Activated naive CD8-positive, alpha-beta T cell treated with anti-CD3 and anti-CD28 coated beads, Interleukin-2, amount 50 U/mL, for 24 hours (primary cell): ENCODE data around the gene GSE1.

ENCODE experiments used
- ATAC-seq: fragments of 150-1000 bp; cut with Tn5 transposase; one replicate; pipeline ENCODE4 v1.10.0; 2021
- DNase-seq: peaks from one replicate; pipeline ENCODE4 v3.0.0; 2021
- H3K27ac Mint-ChIP-seq: one replicate; pipeline ENCODE4 v1.8.0; 2021; ENCODE audit warnings: mild to moderate bottlenecking, mixed read lengths
- H3K27me3 Mint-ChIP-seq: one replicate; pipeline ENCODE4 v1.8.0; 2021; ENCODE audit warnings: mixed read lengths
- H3K36me3 Mint-ChIP-seq: one replicate; pipeline ENCODE4 v1.8.0; 2021; ENCODE audit warnings: low read depth, mixed read lengths
- H3K4me1 Mint-ChIP-seq: one replicate; pipeline ENCODE4 v1.8.0; 2021; ENCODE audit warnings: mixed read lengths
- H3K4me3 Mint-ChIP-seq: one replicate; pipeline ENCODE4 v1.8.0; 2021; ENCODE audit warnings: mild to moderate bottlenecking, moderate library complexity, mixed read lengths
- H3K9me3 Mint-ChIP-seq: one replicate; pipeline ENCODE4 v1.8.0; 2021; ENCODE audit warnings: mixed read lengths

GSE1 gene

DNA sequence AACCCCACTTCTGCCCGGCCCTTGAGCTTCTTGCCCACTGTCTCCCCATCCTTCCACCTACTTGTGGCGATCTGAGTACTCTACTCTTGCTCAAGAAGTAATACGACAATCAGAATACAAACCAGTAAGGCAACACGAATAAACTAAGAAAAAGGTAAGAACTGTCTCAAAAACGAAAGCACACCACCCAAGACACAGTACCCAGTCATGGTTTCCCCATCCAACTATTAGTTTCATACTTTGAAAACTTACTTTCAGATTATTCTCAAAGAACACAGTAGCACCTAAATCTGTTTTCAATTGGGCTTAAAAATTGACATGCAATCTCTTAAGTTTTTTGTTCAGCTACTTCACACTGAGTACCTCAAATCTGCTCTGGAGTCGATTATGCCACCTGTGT lies 61.7 kb downstream of the GSE1 start:
- peaks cover 62% of the 10 kb centered on the region for H3K36me3 Mint-ChIP-seq
- H3K4me1 Mint-ChIP-seq = peaks cover 15% of the 10 kb centered on the region
- H3K4me3 Mint-ChIP-seq = no peak overlapping the region

DNA sequence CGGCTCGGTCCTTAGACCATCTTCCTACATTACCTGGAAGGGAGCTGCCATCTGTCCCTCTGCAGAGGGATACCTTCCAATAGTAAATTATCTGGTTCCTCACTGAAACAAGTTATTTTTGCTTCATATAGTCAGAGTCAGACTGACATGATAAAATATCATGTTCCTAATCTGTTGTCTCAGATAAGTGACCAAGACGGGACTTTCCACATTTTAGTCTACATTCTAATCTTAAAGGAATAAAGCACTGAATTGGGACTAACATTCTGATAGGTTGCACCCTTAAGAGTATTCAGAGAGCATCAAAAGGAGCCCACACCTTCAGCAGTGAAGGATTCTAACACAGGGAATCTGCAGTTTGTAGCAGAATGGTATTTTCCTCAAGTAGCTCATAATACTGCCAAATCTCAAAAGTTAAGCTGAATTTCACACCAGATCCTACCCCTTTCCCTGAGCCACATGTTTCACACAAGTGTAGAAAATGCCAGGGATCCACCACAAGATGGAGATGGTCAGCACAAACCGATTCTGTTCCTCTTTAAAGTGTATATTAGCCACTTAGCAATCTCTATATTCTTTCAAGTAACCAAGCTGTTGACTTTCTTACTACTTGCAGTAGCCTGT lies 62.2 kb downstream of the GSE1 start:
- peak overlapping the region; percentile 34 for H3K27ac Mint-ChIP-seq
- ATAC-seq = no peak

More for the DNA sequence above, 61.7 kb downstream of the GSE1 start:
- H3K27me3 Mint-ChIP-seq = no peaks in the 10 kb centered on the region
- no peaks in the 10 kb centered on the region for H3K9me3 Mint-ChIP-seq
- no peak for DNase-seq
- ATAC-seq = no peak
- H3K27ac Mint-ChIP-seq = peak overlapping the region; percentile 34

DNA sequence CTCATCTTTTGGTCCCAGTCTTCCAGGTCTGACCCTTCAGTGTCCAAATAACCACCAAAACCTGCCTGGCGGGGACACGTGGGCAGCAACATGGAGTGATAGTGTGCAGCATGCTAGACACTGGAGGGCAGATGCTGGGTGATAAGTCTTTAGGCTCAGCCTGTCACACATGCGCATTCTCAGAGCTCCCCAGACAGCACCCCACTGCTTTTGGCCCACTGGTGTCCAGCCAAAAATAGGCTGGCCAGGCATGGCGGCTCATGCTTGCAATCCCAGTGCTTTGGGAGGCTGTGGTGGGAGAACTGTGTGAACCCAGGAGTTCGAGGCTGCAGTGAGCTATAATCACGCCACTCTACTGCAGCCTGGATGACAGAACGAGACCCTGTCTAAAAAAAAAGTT lies 63.3 kb downstream of the GSE1 start:
- no peaks in the 10 kb centered on the region for H3K9me3 Mint-ChIP-seq
- ATAC-seq (no peak), DNase-seq (no peak)
- H3K27ac Mint-ChIP-seq = no peak overlapping the region
- H3K4me1 Mint-ChIP-seq = peaks cover 19% of the 10 kb centered on the region
- no peaks in the 10 kb centered on the region for H3K27me3 Mint-ChIP-seq
- H3K4me3 Mint-ChIP-seq = no peak overlapping the region
- H3K36me3 Mint-ChIP-seq = peaks cover 60% of the 10 kb centered on the region

More for the DNA sequence above, 62.2 kb downstream of the GSE1 start:
- Mint-ChIP-seq H3K36me3 (peaks cover 58% of the 10 kb centered on the region), H3K4me1 (peaks cover 15% of the 10 kb centered on the region), H3K4me3 (no peak overlapping the region), H3K9me3 (no peaks in the 10 kb centered on the region), H3K27me3 (no peaks in the 10 kb centered on the region)
- no peak for DNase-seq

DNA sequence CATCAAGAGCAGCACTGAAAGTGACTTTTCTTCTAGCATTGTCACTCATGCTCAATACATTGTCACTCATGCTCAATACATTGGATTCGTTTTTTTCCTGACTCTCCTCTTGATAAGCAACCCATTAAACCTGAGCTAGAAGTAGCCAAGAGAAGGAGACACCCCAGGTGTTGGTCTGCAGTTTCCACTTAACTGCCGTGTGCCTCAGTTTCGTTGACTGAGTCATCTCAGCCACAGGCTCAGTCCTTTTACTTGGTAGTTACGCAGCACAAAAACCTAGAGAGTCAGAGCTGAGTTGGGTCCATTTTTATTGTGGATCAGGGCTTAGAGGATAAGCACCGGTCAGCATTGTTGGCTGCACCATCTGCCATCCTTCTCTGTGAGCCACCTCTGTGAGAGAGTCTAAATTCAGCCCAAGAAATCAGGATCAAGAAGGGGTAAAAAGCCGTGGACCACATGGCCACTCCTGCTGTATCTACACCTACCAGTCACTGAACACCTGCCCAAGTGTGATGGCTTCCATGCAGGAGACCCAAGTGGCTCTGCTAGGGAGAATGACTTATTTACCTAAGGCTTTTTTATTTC lies 64.4 kb downstream of the GSE1 start:
- Mint-ChIP-seq H3K36me3 (peaks cover 56% of the 10 kb centered on the region), H3K27me3 (no peaks in the 10 kb centered on the region), H3K4me1 (peaks cover 19% of the 10 kb centered on the region), H3K9me3 (no peaks in the 10 kb centered on the region), H3K27ac (peak overlapping the region; percentile 46), H3K4me3 (no peak overlapping the region)
- no peak for ATAC-seq
- no peak for DNase-seq

DNA sequence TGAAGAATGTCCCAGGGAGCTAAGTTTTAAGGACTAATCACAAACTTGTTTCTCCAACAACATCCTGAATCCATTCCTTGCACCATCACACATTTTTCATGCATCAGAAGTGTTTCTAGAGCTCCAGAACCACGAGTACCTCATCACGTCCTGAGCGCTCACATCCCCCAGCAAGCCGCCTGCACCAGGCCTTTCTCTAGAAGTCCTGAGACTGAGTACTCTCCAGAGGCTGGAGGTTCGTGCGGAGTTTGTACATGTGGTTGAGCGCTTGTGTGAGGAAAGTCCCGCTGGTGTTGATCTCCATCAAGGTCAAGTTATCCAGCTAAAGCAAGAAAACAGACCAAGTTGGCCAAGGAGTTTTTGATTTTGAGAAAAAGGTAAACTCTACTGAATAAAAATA lies 64.9 kb downstream of the GSE1 start:
- ATAC-seq = no peak

DNA sequence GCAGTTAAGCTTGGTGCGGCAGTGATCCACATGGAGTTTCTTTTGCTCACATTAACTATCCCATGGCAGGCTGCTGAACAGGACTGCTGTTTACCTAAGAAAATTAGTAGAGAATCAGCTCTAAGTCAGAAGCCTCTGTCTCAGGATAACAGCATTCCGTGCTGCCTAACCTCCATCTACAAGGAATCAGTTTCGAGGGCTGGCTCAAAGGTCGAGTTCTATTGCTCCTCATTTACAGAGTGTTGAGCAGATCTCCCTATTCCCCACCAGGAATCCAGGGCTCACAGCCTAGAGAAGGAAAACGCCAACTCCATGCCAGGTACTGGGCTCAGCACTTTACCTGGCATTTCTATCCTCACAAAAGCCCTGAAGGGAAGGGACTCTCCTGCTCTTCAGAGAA lies 65.7 kb downstream of the GSE1 start:
- Mint-ChIP-seq H3K27ac (no peak overlapping the region), H3K27me3 (no peaks in the 10 kb centered on the region), H3K9me3 (no peaks in the 10 kb centered on the region), H3K4me3 (no peak overlapping the region), H3K4me1 (peaks cover 21% of the 10 kb centered on the region), H3K36me3 (peaks cover 59% of the 10 kb centered on the region)
- ATAC-seq = no peak
- no peak for DNase-seq

More for the DNA sequence above, 64.9 kb downstream of the GSE1 start:
- Mint-ChIP-seq H3K27me3 (no peaks in the 10 kb centered on the region), H3K9me3 (no peaks in the 10 kb centered on the region), H3K4me3 (no peak overlapping the region), H3K4me1 (peaks cover 19% of the 10 kb centered on the region), H3K27ac (no peak overlapping the region), H3K36me3 (peaks cover 54% of the 10 kb centered on the region)
- no peak for DNase-seq

DNA sequence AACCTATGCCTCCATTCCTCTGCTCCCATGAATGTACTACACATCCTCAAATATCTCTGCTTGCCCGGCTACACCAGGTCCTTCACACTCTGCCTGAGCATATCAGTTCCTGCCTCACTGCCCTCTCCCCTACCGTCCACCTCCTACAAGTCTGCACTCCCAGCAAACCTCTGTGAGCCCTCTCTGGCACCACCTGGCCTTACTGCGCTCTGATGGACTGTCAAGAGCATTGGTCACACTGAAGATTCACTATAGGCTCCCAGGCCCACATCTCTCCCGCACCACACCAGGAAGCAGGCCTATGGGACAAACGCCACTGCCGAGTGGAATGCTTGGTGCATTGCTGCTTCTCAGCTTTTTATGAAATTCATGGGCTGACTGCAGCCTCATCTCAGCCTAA lies 66.7 kb downstream of the GSE1 start:
- H3K36me3 Mint-ChIP-seq = peaks cover 56% of the 10 kb centered on the region
- H3K27me3 Mint-ChIP-seq = no peaks in the 10 kb centered on the region

DNA sequence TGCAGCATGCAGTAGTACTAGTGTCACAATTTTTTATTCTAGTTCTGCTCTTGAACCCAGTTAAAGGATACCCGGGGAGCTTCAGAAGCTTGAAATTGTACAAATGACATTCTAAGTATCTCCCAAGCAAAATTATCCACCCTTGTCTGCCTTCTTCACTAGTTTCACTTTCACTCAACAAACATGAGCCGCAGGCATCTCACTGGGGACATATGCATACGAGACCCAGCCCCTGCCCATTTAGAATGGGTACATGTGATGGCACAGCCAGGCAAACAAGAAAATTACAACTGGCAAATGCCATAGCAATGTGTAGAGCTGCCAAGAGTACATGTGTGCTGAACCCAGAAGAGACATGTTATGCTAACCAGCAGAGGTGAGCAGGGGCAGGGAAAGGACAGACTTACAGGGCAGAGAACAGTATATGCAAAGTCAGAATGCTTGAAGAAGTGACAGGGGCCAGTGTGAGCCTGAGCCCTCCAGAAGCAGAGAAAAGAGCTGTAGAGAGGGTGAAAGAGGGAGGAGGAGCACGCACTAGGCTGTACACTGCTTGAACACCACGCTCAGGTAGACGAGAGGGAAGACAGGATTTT lies 67.3 kb downstream of the GSE1 start:
- Mint-ChIP-seq H3K4me3 (no peak overlapping the region), H3K4me1 (peaks cover 12% of the 10 kb centered on the region), H3K27ac (no peak overlapping the region), H3K9me3 (no peaks in the 10 kb centered on the region), H3K27me3 (no peaks in the 10 kb centered on the region), H3K36me3 (peaks cover 54% of the 10 kb centered on the region)
- DNase-seq (no peak), ATAC-seq (no peak)

More for the DNA sequence above, 66.7 kb downstream of the GSE1 start:
- H3K9me3 Mint-ChIP-seq = no peaks in the 10 kb centered on the region
- H3K4me1 Mint-ChIP-seq = peaks cover 17% of the 10 kb centered on the region
- no peak overlapping the region for H3K4me3 Mint-ChIP-seq
- DNase-seq (no peak), ATAC-seq (no peak)
- H3K27ac Mint-ChIP-seq = no peak overlapping the region

DNA sequence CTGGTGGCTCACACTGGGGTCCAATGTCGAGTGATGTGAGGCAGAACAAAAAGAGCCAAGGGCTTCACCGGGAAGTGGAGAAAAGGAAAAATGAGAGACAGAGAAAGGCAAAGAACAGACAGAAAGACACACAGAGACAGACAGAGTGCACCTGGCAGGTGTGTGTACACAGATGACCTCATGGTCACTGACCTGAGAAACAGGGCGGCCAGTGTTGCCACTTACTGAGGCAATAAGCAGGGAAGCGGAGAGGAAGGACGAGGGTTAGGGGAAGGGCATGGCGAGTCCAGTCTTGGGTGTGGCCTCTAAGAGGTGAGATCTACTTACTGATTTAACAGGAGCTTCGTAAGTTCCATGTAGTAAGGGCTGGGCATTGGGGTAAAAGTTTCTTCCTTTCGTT lies 68.1 kb downstream of the GSE1 start:
- no peak for ATAC-seq
- DNase-seq = no peak
- no peak overlapping the region for H3K27ac Mint-ChIP-seq
- no peak overlapping the region for H3K4me3 Mint-ChIP-seq
- H3K4me1 Mint-ChIP-seq = peaks cover 15% of the 10 kb centered on the region
- H3K36me3 Mint-ChIP-seq = peaks cover 53% of the 10 kb centered on the region
- no peaks in the 10 kb centered on the region for H3K27me3 Mint-ChIP-seq
- no peaks in the 10 kb centered on the region for H3K9me3 Mint-ChIP-seq

DNA sequence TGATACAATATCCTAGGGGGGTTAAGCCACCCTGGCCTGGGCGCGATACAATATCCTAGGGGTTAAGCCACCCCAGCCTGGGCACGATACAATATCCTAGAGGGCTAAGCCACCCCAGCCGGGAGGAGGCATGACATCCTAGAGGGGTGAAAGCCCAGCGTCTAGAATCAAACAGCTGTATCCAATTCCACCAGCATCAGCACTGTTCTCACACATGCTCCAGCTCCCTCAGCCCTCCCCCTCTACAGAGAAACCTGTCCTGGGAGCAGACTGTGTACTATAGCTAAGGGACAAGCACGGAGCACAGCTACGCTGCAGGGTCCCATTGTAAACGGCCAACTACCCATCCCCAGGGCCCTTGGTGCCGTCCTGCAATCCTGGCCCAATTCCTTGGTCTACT lies 69.4 kb downstream of the GSE1 start:
- Mint-ChIP-seq H3K4me3 (no peak overlapping the region), H3K9me3 (no peaks in the 10 kb centered on the region), H3K27me3 (peaks cover 1% of the 10 kb centered on the region), H3K4me1 (peaks cover 21% of the 10 kb centered on the region), H3K36me3 (peaks cover 57% of the 10 kb centered on the region), H3K27ac (no peak overlapping the region)
- DNase-seq = no peak
- ATAC-seq = no peak

DNA sequence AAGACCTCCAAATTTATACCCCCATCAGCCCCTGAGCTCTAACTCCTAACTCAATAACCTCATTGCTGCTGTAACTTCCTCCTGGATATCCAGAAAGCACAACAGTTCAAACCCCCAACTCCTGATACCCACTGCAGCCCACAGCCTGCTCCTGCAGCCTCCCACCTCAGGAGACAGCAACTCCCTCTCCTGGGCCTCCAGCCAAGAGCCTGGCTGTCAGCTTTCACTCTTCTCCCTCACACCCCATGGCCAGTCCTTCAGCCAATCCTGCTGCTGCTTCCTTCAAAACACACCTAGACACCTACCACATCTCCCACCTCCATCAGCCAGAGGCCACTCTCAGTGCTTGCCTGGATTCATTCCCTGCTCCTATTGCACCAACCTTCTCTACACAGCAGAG lies 70.2 kb downstream of the GSE1 start:
- no peak for DNase-seq
- Mint-ChIP-seq H3K9me3 (no peaks in the 10 kb centered on the region), H3K36me3 (peaks cover 51% of the 10 kb centered on the region), H3K4me1 (peaks cover 20% of the 10 kb centered on the region), H3K27me3 (peaks cover 1% of the 10 kb centered on the region), H3K27ac (no peak overlapping the region), H3K4me3 (no peak overlapping the region)
- no peak for ATAC-seq

DNA sequence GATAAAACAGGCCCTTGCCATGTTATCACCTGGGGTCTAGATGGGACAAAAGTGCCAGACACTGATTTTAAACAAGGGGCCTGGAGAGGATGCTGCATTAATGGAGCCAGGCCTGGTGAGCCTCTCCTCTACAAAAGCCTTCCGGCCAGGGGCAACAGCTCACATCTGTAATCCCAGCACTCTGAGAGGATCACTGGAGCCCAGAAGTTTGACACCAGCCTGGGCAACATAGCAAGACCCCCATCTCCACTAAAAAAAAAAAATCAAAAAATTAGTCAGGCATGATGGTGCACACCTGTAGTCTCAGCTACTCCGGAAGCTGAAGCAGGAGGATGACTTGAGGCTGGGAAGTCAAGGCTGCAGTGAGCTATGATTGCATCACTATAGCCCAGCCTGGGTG lies 72.1 kb downstream of the GSE1 start:
- Mint-ChIP-seq H3K9me3 (no peaks in the 10 kb centered on the region), H3K27me3 (peaks cover 5% of the 10 kb centered on the region), H3K4me3 (no peak overlapping the region), H3K36me3 (peaks cover 41% of the 10 kb centered on the region), H3K4me1 (peaks cover 22% of the 10 kb centered on the region), H3K27ac (no peak overlapping the region)
- ATAC-seq (no peak), DNase-seq (no peak)

DNA sequence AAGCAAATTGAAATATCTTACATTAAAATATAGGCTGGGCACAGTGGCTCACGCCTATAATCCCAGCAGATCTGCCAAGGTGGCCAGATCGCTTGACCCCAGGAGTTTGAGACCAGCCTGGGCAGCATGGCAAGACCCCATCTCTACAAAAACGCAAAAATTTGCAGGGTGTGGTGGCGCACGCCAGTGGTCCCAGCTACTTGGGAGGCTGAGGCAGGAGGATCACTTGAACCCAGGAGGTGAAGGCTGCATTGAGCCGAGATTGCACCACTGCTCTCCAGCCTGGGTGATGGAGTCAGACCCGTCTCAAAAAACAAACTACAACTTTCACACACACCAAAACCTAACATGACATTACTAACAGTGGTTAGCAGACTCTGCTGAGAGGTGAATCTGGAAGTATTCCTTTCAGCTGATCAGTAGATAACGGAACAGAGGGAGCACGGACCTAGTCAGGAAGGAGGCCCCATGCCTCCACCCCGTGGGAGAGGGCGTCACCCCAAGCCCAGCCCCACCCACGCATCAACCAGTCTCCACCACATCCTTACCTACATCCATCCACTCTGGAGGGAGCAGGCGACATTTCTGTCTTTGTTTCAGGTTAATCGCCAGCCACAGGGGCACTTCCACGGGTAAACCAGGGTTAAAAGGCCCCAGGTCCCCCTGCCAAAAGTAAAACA lies 73.9 kb downstream of the GSE1 start:
- peak overlapping the region; percentile 83 for H3K4me3 Mint-ChIP-seq
- DNase-seq (peak; percentile 23), ATAC-seq (no peak)
- peaks cover 14% of the 10 kb centered on the region for H3K27me3 Mint-ChIP-seq
- H3K27ac Mint-ChIP-seq = peak overlapping the region; percentile 53
- peaks cover 18% of the 10 kb centered on the region for H3K4me1 Mint-ChIP-seq
- peaks cover 31% of the 10 kb centered on the region for H3K36me3 Mint-ChIP-seq
- no peaks in the 10 kb centered on the region for H3K9me3 Mint-ChIP-seq

DNA sequence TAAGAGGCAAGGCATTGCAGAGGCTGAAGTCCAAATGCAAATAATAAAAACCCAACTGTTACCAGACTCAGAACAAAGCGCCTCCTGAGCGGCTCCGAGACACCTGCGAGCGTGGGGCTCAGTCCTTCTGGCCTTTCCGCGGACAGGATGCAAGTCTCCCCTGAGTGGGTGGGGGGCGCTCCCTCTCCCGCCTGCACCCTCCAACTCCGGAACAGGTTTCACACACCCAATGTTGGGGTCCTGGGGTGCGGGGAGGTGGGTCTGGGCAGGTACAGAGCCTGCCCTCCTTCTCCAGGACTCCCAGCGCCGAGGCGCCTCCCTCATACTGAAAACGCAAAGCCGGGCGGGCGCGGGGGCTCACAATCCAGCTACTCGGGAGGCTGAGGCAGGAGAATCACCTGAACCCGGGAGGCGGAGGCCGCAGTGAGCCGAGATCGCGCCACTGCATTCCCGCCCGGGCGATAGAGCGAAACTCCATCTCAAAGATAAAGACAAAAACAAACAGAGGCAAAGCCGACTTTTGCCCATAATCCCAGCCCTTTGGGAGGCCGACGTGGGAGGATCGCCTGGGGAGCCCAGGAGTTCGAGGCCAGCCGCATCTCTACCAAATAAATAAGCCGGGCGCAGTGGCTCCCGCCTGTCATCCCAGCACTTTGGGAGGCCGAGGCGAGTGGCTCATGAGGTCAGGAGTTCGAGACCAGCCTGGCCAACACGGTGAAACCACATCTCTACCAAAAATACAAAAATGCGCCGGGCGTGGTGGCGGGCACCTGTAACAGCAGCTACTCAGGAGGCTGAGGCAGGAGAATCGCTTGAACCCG lies 74.7 kb downstream of the GSE1 start:
- ATAC-seq (no peak), DNase-seq (peak; percentile 15)
- Mint-ChIP-seq H3K36me3 (peaks cover 30% of the 10 kb centered on the region), H3K9me3 (no peaks in the 10 kb centered on the region), H3K4me1 (peaks cover 18% of the 10 kb centered on the region), H3K4me3 (peak overlapping the region; percentile 83), H3K27me3 (peaks cover 14% of the 10 kb centered on the region), H3K27ac (peak overlapping the region; percentile 80)
